ENCODE measurements around the gene CBLB.
A peak's percentile ranks its signal among the peaks of the same experiment; 100 is the strongest.

CBLB gene

DNA sequence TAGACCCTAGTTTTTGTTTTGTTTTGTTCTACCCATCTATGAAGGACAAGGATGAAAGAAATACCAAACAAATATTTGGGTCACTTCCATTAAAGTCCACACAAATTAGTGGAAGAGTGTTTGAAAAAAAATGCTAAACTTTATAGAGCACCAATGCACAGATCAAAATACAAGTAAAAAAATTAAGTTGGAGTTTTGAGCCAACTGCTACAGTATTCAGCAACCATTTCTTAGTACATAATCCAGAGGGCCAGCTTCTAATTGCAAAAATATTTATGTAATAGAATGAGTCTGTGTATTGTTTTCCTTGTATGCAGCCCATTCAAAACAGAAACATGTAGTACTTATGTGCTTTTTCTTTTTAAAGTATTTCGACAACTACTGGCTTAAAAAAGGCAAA is 121.1 kb downstream of the CBLB start:
- no peak for DNase-seq (ENCODE audit: low read depth)
- no peak overlapping the region for H3K4me3 ChIP-seq (ENCODE audit: low read depth, low read length)
- TF ChIP-seq, protein P1, sequence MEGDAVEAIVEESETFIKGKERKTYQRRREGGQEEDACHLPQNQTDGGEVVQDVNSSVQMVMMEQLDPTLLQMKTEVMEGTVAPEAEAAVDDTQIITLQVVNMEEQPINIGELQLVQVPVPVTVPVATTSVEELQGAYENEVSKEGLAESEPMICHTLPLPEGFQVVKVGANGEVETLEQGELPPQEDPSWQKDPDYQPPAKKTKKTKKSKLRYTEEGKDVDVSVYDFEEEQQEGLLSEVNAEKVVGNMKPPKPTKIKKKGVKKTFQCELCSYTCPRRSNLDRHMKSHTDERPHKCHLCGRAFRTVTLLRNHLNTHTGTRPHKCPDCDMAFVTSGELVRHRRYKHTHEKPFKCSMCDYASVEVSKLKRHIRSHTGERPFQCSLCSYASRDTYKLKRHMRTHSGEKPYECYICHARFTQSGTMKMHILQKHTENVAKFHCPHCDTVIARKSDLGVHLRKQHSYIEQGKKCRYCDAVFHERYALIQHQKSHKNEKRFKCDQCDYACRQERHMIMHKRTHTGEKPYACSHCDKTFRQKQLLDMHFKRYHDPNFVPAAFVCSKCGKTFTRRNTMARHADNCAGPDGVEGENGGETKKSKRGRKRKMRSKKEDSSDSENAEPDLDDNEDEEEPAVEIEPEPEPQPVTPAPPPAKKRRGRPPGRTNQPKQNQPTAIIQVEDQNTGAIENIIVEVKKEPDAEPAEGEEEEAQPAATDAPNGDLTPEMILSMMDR (IDR thresholded peaks at IDR 0.05; ENCODE audit: control insufficient read depth, extremely low read depth, insufficient read depth) = no peak

- TF ChIP-seq, protein P1 (IDR thresholded peaks at IDR 0.05; ENCODE audit: control insufficient read depth, extremely low read depth, insufficient read depth) = no peak
- DNase-seq (ENCODE audit: low read depth) = peak; percentile 50
- no peak overlapping the region for H3K4me3 ChIP-seq (ENCODE audit: low read depth, low read length)
Observed at GRCh38 chr3:105747060-105747541, 121.7 kb downstream of the CBLB start.

GRCh38 chr3:105746231-105746996 is 122.4 kb downstream of the CBLB start:
- no peak for DNase-seq (ENCODE audit: low read depth)
- TF ChIP-seq, protein P1 (IDR thresholded peaks at IDR 0.05; ENCODE audit: control insufficient read depth, extremely low read depth, insufficient read depth) = no peak
- no peak overlapping the region for H3K4me3 ChIP-seq (ENCODE audit: low read depth, low read length)

GRCh38 chr3:105745046-105745445 is 123.8 kb downstream of the CBLB start:
- TF ChIP-seq, protein P1 (IDR thresholded peaks at IDR 0.05; ENCODE audit: control insufficient read depth, extremely low read depth, insufficient read depth) = no peak
- no peak for DNase-seq (ENCODE audit: low read depth)
- no peak overlapping the region for H3K4me3 ChIP-seq (ENCODE audit: low read depth, low read length)

DNA sequence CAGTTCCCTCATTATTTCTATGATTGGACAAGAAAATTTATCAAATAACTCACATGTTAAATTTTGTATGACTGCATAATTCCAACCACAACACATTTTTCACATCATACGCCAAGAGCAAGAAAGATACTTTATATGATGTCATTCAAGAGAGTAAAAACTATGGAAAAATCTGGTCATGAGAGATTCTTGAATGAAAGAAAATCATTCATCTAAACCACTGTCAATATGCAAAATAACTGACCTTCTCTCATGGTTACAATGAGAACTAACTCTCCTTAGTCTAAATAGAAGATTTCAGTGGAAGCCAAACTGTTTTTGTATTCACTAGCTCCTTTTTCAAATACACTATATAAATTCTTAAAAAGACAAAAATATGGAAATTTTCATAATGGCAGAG is 124.6 kb downstream of the CBLB start:
- DNase-seq (ENCODE audit: low read depth) = no peak
- TF ChIP-seq, protein P1 (IDR thresholded peaks at IDR 0.05; ENCODE audit: control insufficient read depth, extremely low read depth, insufficient read depth) = no peak
- H3K4me3 ChIP-seq (ENCODE audit: low read depth, low read length) = no peak overlapping the region

DNA sequence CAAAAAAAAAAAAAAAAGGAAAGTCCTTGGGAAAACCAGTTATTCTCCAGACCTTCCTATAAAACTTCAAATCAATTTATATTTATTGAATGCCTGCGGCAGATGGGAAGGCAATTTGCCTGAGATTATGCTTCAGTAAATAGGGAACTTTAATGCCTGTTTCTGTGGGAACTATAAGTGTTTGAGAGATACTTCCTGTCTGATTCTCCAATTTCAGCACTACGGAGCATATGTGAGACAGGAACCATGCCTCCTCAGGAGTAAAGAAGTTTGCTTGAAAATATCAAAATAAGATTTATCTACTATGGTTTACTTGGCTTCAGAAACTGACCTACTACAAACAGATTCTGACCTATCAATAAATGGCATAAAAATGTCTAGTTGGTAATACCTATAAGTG is 135.5 kb downstream of the CBLB start:
- no peak overlapping the region for H3K4me3 ChIP-seq (ENCODE audit: low read depth, low read length)
- TF ChIP-seq, protein P1 (IDR thresholded peaks at IDR 0.05; ENCODE audit: control insufficient read depth, extremely low read depth, insufficient read depth) = no peak
- DNase-seq (ENCODE audit: low read depth) = no peak

- H3K4me3 ChIP-seq (ENCODE audit: low read depth, low read length) = no peak overlapping the region
- TF ChIP-seq, protein P1 (IDR thresholded peaks at IDR 0.05; ENCODE audit: control insufficient read depth, extremely low read depth, insufficient read depth) = no peak
- no peak for DNase-seq (ENCODE audit: low read depth)
Observed at GRCh38 chr3:105731686-105732085, 137.1 kb downstream of the CBLB start.

All from LNCaP clone FGC (cell line).